Rectal smooth muscle tissue (tissue), 1 donor: Measurements from ENCODE around the gene CHD6.

Experiments used
- H3K27ac ChIP-seq: one replicate; pipeline ENCODE4 v1.7.0; 2013; ENCODE audit warnings: low read depth, low read length, inconsistent platforms
- H3K27me3 ChIP-seq: one replicate; pipeline ENCODE4 v1.7.0; 2013; ENCODE audit warnings: low read length; ENCODE audit not compliant: control insufficient read depth, insufficient read depth
- H3K36me3 ChIP-seq: one replicate; pipeline ENCODE4 v1.7.0; 2013; ENCODE audit warnings: low read length; ENCODE audit not compliant: control insufficient read depth, insufficient read depth
- H3K4me1 ChIP-seq: one replicate; pipeline ENCODE4 v1.7.0; 2013; ENCODE audit warnings: low read length; ENCODE audit not compliant: control insufficient read depth, insufficient read depth
- H3K4me3 ChIP-seq: one replicate; pipeline ENCODE4 v1.7.0; 2013; ENCODE audit warnings: low read length
- H3K9ac ChIP-seq: one replicate; pipeline ENCODE4 v1.7.0; 2013; ENCODE audit warnings: low read length

CHD6 gene

GRCh38 chr20:41364236-41364855 lies 253.8 kb downstream of the CHD6 start:
- Histone ChIP-seq H3K27ac (no peak overlapping the region), H3K27me3 (peaks cover 15% of the 10 kb centered on the region), H3K9ac (no peak overlapping the region), H3K4me1 (no peaks in the 10 kb centered on the region), H3K4me3 (no peak overlapping the region), H3K36me3 (no peaks in the 10 kb centered on the region)

- Histone ChIP-seq H3K4me3 (no peak overlapping the region), H3K27me3 (peaks cover 15% of the 10 kb centered on the region), H3K4me1 (no peaks in the 10 kb centered on the region), H3K27ac (no peak overlapping the region), H3K36me3 (no peaks in the 10 kb centered on the region), H3K9ac (no peak overlapping the region)
Observed at GRCh38 chr20:41363601-41364000, 254.6 kb downstream of the CHD6 start.

GRCh38 chr20:41362748-41363140 lies 255.4 kb downstream of the CHD6 start:
- peaks cover 15% of the 10 kb centered on the region for H3K27me3 ChIP-seq
- no peaks in the 10 kb centered on the region for H3K4me1 ChIP-seq
- H3K9ac ChIP-seq, result no peak overlapping the region
- H3K27ac ChIP-seq, result no peak overlapping the region
- no peaks in the 10 kb centered on the region for H3K36me3 ChIP-seq
- no peak overlapping the region for H3K4me3 ChIP-seq

- no peak overlapping the region for H3K9ac ChIP-seq
- no peak overlapping the region for H3K4me3 ChIP-seq
- H3K27ac ChIP-seq, result no peak overlapping the region
- H3K4me1 ChIP-seq, result no peaks in the 10 kb centered on the region
- H3K27me3 ChIP-seq, result peaks cover 15% of the 10 kb centered on the region
- H3K36me3 ChIP-seq, result peaks cover under 1% of the 10 kb centered on the region
Observed at GRCh38 chr20:41361757-41362747, 256.1 kb downstream of the CHD6 start.

GRCh38 chr20:41360831-41361756 lies 257.1 kb downstream of the CHD6 start:
- Histone ChIP-seq H3K4me1 (no peaks in the 10 kb centered on the region), H3K36me3 (peaks cover 4% of the 10 kb centered on the region), H3K27ac (no peak overlapping the region), H3K9ac (no peak overlapping the region), H3K27me3 (peaks cover 15% of the 10 kb centered on the region), H3K4me3 (no peak overlapping the region)

- H3K4me3 ChIP-seq, result no peak overlapping the region
- peaks cover 4% of the 10 kb centered on the region for H3K27me3 ChIP-seq
- peaks cover 4% of the 10 kb centered on the region for H3K36me3 ChIP-seq
- H3K4me1 ChIP-seq, result no peaks in the 10 kb centered on the region
- H3K27ac ChIP-seq, result no peak overlapping the region
- H3K9ac ChIP-seq, result no peak overlapping the region
Observed at GRCh38 chr20:41359541-41360011, 258.6 kb downstream of the CHD6 start.

GRCh38 chr20:41358717-41359116 lies 259.5 kb downstream of the CHD6 start:
- H3K4me3 ChIP-seq, result no peak overlapping the region
- H3K27me3 ChIP-seq, result no peaks in the 10 kb centered on the region
- H3K4me1 ChIP-seq, result no peaks in the 10 kb centered on the region
- H3K36me3 ChIP-seq, result peaks cover 4% of the 10 kb centered on the region
- H3K9ac ChIP-seq, result no peak overlapping the region
- H3K27ac ChIP-seq, result no peak overlapping the region

- no peaks in the 10 kb centered on the region for H3K27me3 ChIP-seq
- no peak overlapping the region for H3K4me3 ChIP-seq
- H3K4me1 ChIP-seq, result no peaks in the 10 kb centered on the region
- H3K9ac ChIP-seq, result no peak overlapping the region
- H3K27ac ChIP-seq, result no peak overlapping the region
- peaks cover 4% of the 10 kb centered on the region for H3K36me3 ChIP-seq
Observed at GRCh38 chr20:41358230-41358629, 259.9 kb downstream of the CHD6 start.

GRCh38 chr20:41357424-41358163 lies 260.6 kb downstream of the CHD6 start:
- H3K27me3 ChIP-seq, result no peaks in the 10 kb centered on the region
- peaks cover 4% of the 10 kb centered on the region for H3K36me3 ChIP-seq
- no peak overlapping the region for H3K9ac ChIP-seq
- H3K4me3 ChIP-seq, result no peak overlapping the region
- H3K27ac ChIP-seq, result no peak overlapping the region
- no peaks in the 10 kb centered on the region for H3K4me1 ChIP-seq

GRCh38 chr20:41356951-41357350 lies 261.2 kb downstream of the CHD6 start:
- no peaks in the 10 kb centered on the region for H3K4me1 ChIP-seq
- peaks cover 4% of the 10 kb centered on the region for H3K36me3 ChIP-seq
- H3K27ac ChIP-seq, result no peak overlapping the region
- no peak overlapping the region for H3K9ac ChIP-seq
- H3K27me3 ChIP-seq, result no peaks in the 10 kb centered on the region
- H3K4me3 ChIP-seq, result no peak overlapping the region

GRCh38 chr20:41355598-41356203 lies 262.5 kb downstream of the CHD6 start:
- Histone ChIP-seq H3K27me3 (no peaks in the 10 kb centered on the region), H3K27ac (no peak overlapping the region), H3K4me1 (no peaks in the 10 kb centered on the region), H3K9ac (no peak overlapping the region), H3K36me3 (peaks cover 4% of the 10 kb centered on the region), H3K4me3 (no peak overlapping the region)
